ENCODE data around the gene RNF180. TPM values are rescaled to one million over a fixed set of nuclear protein-coding genes. Genes with fewer than 3 reads are reported as not detected.

Gene RNF180
- total and polyA plus RNA-seq, 2 of the 8 experiments (the other 6 are each of a cell fraction or from before 2014, with no cell fraction given) = 0.39 to 2.3 TPM

- Histone ChIP-seq H2AFZ (ENCODE audit: low read length) (no peak overlapping the region), H2BK5ac (ENCODE audit: low read depth, low read length) (no peak overlapping the region), H2BK120ac (replicated peaks; ENCODE audit: low read depth, low read length) (no peak overlapping the region), H4K20me1 (replicated peaks in 1 of 2; ENCODE audit: control insufficient read depth in 1 of 2, insufficient read depth in 2 of 2, low read length in 2 of 2) (no peaks in the 10 kb centered on the region), H3K79me2 (ENCODE audit: control insufficient read depth in 1 of 2, insufficient read depth in 2 of 2, low read length in 2 of 2) (no peaks in the 10 kb centered on the region), H4K8ac (ENCODE audit: extremely low read depth, insufficient read depth, low read length) (no peak overlapping the region), H3K4ac (replicated peaks; ENCODE audit: insufficient read length, low read depth, low read length) (no peak overlapping the region), H2AK5ac (ENCODE audit: low read depth, low read length) (no peak overlapping the region), H3K23ac (ENCODE audit: insufficient read length) (no peak overlapping the region), H2BK12ac (ENCODE audit: low read depth, low read length) (no peak overlapping the region), H3K18ac (ENCODE audit: extremely low read depth, low read length) (no peak overlapping the region), H3K79me1 (ENCODE audit: low read depth, low read length) (no peaks in the 10 kb centered on the region), H3K4me2 (ENCODE audit: insufficient read depth in 1 of 2, low read depth in 2 of 2, low read length in 2 of 2) (no peak overlapping the region), H4K91ac (replicated peaks; ENCODE audit: insufficient read length, low read length) (no peak overlapping the region), H3K23me2 (ENCODE audit: low read depth, low read length) (peaks cover 3% of the 10 kb centered on the region; the same call in 1 of the 2 replicates), H3K14ac (ENCODE audit: insufficient read length) (no peak overlapping the region), H4K5ac (ENCODE audit: insufficient read length, low read depth, low read length) (no peak overlapping the region), H3K4me3 (ENCODE audit: extremely low read depth in 1 of 4, insufficient read depth in 2 of 4, low read depth in 3 of 4, low read length in 4 of 4) (no peak overlapping the region), H2BK20ac (ENCODE audit: low read length) (no peak overlapping the region), H3K36me3 (ENCODE audit: control insufficient read depth in 2 of 4, insufficient read depth in 4 of 4, low read length in 3 of 4) (no peaks in the 10 kb centered on the region), H3K4me1 (replicated peaks in 1 of 4; ENCODE audit: control insufficient read depth in 3 of 4, insufficient read depth in 4 of 4, low read length in 3 of 4) (no peaks in the 10 kb centered on the region; a peak in 2 of 7 replicates), H3K27me3 (replicated peaks in 1 of 4; ENCODE audit: control insufficient read depth in 3 of 4, extremely low read depth in 1 of 4, insufficient read depth in 3 of 4, low read length in 3 of 4) (peaks cover 0 to 7% (median 0%) of the 10 kb centered on the region in 4 experiments; a peak in 5 of 7 replicates), H3K56ac (replicated peaks; ENCODE audit: insufficient read length, low read depth, low read length) (no peak overlapping the region), H3K27ac (ENCODE audit: low read depth, low read length) (no peak overlapping the region), H3K9me3 (ENCODE audit: insufficient read depth in 2 of 2, low read depth in 1 of 2, low read length in 1 of 2) (no peaks in the 10 kb centered on the region), H3K9ac (replicated peaks in 1 of 4; ENCODE audit: extremely low read depth in 1 of 4, low read depth in 3 of 4, low read length in 3 of 4) (no peak overlapping the region), H2BK15ac (ENCODE audit: low read length) (no peak overlapping the region)
- no peak for DNase-seq (ENCODE audit: low read depth in 1 of 2, low spot score in 2 of 2)
- ChIA-PET CTCF (ENCODE audit: partially characterized antibody) (interaction anchor here (2.0 kb wide), 1 partner anchor 16 kb away, joined by 4 read pairs; no protein-coding TSS in a partner anchor), POLR2A (ENCODE audit: partially characterized antibody) (no interaction called here)
- no peak for TF ChIP-seq TAF1 (IDR thresholded peaks at IDR 0.05; ENCODE audit: low read depth, low read length)
- no peak for TF ChIP-seq SP4 (IDR thresholded peaks at IDR 0.05; ENCODE audit: low read length)
- no peak for TF ChIP-seq POLR2A (IDR thresholded peaks at IDR 0.05; ENCODE audit: control extremely low read depth in 1 of 2, low read depth in 2 of 2, low read length in 2 of 2)
- no peak for TF ChIP-seq BACH1 (IDR thresholded peaks at IDR 0.05; ENCODE audit: low read length)
- no peak for TF ChIP-seq SIX5 (IDR thresholded peaks at IDR 0.05; ENCODE audit: low read depth, low read length)
- TF ChIP-seq KDM4A (IDR thresholded peaks at IDR 0.05; ENCODE audit: low read depth, low read length, severe bottlenecking) = no peak
- TF ChIP-seq CREB1 (IDR thresholded peaks at IDR 0.05) = no peak
- no peak for TF ChIP-seq EZH2 (IDR thresholded peaks at IDR 0.05; ENCODE audit: low read depth, low read length, severe bottlenecking)
- no peak for TF ChIP-seq RBBP5 (IDR thresholded peaks at IDR 0.05; ENCODE audit: borderline replicate concordance, low read depth, low read length)
- WGBS, 2 experiments (ENCODE audit: extremely low coverage in 1 of 2, insufficient coverage in 1 of 2, insufficient read length in 1 of 2, insufficient replicate concordance in 2 of 2, low coverage in 1 of 2, low lambda C conversion rate in 2 of 2, missing lambda C conversion rate in 1 of 2) = 93% methylated on average over 1 of the region's 1 CpG; no CpG with 5 or more reads in 1 of the 2 experiments
- no peak for FAIRE-seq
Measured at GRCh38 chr5:64164166-64164565, 1.5 kb upstream of the RNF180 start.
